GM11168 (cell line): ENCODE measurements around the gene PAN2.

ENCODE experiments used
- in situ Hi-C: fragments of 300-500 bp; cut with MboI; formaldehyde crosslinking; loops from one replicate; pipeline ENCODE4 v1.12.0; 2022; ENCODE audit warnings: low sequenced_read_pairs; ENCODE audit not compliant: unreplicated experiment

Gene PAN2, protein sequence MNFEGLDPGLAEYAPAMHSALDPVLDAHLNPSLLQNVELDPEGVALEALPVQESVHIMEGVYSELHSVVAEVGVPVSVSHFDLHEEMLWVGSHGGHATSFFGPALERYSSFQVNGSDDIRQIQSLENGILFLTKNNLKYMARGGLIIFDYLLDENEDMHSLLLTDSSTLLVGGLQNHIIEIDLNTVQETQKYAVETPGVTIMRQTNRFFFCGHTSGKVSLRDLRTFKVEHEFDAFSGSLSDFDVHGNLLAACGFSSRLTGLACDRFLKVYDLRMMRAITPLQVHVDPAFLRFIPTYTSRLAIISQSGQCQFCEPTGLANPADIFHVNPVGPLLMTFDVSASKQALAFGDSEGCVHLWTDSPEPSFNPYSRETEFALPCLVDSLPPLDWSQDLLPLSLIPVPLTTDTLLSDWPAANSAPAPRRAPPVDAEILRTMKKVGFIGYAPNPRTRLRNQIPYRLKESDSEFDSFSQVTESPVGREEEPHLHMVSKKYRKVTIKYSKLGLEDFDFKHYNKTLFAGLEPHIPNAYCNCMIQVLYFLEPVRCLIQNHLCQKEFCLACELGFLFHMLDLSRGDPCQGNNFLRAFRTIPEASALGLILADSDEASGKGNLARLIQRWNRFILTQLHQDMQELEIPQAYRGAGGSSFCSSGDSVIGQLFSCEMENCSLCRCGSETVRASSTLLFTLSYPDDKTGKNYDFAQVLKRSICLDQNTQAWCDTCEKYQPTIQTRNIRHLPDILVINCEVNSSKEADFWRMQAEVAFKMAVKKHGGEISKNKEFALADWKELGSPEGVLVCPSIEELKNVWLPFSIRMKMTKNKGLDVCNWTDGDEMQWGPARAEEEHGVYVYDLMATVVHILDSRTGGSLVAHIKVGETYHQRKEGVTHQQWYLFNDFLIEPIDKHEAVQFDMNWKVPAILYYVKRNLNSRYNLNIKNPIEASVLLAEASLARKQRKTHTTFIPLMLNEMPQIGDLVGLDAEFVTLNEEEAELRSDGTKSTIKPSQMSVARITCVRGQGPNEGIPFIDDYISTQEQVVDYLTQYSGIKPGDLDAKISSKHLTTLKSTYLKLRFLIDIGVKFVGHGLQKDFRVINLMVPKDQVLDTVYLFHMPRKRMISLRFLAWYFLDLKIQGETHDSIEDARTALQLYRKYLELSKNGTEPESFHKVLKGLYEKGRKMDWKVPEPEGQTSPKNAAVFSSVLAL

DNA sequence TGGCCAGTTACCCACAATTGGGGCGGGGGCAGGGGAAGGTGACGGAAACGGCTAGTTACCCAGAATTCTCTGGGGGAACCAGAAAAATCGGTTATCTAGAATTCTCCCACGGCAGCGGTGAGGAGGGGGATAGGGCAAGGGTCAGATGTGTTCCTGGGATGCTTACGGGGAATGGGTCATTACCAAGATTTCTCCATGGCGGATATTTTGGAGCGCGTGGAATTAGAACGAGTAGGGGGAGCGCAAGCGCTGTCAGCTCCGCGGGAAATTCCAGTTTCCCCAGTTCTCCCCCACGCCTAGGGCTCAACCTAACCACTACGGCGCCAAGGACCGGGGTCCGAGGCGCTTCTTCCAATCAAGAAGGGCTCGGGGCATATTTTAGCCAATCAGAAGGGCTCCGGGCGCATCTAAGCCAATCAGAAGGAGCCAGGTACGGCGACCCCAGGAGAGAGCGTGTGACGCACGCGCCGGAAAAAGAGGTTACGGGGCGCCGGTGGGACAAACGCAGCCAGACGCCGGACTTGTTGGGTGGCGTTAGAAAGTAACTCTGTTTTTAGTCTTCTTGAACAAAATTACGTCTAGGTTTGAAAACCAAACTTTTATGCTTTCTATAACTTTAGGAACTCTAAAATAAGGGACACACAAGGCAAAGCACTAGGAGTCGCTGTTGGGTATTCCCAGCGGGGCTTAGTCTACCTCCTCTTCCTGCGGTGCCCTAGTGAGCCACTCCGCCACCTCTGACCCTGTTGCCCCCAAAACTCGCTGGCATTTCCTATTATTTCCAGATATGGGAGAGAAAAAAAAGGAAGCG, at the start of gene PAN2:
PAN2 (minus strand) TSS at position 322 of the 811 bp plus-strand sequence. CDS start 906 bp downstream, outside the sequence.
- in situ Hi-C loops: no loop called here

DNA sequence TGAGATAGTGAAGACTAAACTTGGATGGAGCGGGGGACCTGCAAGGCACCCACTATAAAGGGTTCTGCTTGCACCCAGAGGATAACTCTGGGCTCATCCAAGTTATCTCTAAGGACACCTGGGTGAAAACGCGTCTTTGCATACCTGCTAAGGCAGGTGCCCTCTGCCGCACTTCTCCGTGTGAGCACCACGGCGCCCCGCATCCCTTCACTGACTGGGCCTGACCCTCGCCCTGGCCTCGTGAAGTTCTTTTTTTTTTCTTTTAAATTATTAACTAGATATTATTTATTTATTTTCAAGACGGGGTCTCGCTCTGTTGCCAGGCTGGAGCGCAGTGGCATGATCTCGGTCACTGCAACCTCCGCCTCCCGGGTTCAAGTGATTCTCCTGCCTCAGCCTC, 48.8 kb upstream of the PAN2 start:
- in situ Hi-C loops: no loop called here

DNA sequence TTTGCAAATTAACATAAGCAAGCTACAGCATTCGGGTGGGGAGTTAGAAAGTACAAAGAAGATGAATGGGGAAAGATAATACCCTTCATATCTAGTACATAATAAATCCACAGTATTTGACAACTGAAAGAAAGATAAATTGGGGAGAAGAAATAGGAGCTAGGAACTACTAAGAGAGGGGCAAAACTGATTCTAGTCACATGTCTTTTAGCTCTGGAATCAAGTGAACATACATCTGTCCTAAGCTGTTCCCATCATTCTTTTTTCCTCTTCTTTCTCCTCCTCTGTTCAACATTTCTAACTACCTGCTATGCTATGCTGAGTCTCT, 44.2 kb upstream of the PAN2 start:
- in situ Hi-C loops: no loop called here

DNA sequence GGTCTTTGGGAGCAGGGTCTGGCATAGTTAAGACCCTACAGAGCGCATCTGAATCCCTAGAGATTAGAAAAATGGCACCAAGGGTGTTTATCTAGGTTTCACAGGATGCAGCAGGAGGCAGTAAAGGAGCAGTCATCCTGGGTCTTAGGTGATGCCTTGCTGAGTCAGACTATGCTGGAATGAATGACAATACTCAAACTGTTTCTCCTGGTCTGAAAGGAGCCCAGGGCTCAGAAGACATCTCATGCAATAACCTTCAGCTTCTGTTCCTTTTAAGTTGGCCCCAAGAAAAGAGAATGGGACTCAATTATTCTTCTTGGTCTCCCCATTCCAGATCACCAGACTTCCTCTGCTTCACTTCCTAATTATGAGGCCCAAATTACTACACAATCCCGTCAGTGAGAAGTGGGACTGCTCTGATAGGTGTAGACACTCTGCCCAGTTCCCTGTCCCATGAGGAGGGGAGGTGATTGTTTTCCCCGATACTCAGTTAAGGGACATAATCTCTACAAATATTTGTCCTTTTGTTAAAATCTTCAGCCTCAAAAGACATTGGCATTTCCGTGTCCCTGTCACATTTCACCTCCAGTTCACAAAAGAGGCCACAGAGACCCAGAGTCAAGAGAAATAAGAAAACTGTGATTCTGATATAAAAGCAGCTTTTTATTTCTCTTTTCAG, 43.6 kb upstream of the PAN2 start:
- in situ Hi-C loops: no loop called here

DNA sequence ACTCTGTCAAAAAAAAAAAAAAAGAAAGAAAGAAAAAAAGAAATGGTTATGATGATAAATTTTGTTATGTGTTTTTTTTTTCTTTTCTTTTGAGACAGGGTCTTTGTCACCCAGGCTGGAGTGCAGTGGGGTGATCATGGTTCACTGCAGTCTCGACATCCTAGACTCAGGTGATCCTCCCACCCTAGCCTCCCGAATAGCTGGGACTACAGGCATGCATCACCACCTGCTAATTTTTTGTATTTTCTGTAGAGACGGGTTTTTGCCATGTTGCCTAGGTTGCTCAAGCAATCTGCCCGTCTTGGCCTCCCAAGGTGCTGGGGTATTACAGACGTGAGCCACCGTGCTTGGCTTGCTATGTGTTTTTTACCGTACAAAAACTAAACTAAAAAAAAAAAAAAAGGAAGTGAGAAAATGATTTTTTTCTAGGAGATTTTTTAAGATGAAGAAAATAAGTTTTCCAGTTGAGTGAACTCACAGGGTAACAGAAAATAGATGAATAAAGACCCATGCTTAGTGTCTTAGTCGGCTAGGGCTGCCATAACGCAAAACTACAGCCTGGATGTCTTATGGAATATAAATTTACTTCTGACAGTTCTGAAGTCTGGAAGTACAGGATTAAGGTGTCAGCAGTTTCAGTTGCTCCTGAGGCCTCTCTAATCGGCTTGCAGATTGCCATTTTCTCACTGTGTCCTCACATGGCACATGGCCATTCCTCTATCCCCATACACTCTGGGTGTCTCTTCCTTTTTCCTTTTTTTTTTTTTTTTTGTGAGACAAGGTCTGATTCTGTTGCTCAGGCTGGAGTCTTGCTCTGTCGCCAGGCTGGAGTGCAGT, 42.0 kb upstream of the PAN2 start:
- in situ Hi-C loops: no loop called here

DNA sequence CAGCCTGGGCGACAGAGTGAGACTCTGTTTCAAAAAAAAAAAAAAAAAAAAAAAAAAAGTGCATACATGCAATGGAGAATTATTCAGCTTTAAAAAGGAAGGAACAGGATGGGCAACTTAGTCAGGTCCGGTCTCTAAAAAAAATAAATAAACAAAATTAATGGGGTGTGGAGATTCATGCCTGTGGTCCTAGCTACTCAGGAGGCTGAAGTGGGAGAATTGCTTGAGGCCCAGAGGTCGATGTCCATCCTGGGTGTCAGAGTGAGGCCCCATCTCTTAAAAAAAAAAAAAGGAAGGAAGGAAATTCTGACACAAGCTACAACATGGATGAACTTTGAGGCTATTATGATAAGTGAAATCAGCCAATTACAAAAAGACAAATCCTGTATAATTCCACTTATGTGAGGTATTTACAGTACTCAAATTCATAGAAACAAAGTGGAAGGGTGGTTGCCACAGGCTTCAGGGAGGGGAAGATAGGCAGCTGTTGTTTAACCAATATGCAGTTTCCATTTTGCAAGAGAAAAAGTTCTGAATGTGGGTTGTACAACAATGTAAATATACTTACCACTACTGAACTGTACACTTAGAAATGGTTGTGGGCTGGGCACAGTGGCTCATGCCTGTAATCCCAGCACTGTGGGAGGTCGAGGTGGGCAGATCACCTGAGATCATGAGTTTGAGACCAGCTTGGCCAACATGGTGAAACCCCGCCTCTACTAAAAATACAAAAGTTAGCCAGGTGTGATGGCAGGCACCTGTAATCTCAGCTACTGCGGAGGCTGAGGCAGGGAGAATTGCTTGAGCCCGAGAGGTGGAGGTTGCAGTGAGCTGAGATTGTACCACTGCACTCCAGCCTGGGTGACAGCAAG, 41.2 kb upstream of the PAN2 start:
- in situ Hi-C loops: no loop called here

DNA sequence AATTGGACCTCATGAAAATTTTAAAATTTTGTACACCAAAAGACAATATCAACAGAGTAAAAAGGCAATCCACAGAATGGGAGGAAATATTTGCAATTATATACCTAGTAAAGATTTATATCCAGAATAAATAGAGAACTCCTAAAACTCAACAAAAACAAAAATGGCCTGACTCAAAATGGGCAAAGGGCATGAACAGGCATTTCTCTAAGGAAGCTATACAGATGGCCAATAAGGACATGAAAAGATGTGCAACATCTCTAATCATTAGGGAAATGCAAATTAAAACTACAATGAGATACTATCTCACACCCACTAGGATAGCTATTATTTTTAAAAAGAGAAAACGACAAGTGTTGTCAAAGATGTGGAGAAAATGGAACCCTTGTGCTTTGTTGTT, 39.7 kb upstream of the PAN2 start:
- in situ Hi-C loops: no loop called here

DNA sequence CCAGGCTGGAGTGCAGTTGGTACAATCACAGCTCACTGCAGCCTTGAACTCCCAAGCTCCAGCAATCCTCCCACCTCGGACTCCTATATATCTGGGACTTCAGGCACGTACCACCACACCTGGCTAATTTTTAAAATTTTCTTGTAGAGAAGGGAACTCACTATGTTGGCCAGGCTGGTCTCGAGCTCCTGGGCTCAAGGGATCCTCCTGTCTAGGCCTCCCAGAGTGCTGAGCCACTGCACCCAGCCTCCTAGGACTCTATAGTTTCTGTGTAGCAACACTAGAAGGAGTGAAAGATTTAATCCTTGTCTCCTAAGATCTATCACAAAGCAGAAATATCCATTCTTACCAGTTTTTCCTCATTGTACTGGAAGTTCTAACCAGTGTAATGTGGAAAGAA, 33.1 kb upstream of the PAN2 start:
- in situ Hi-C loops: no loop called here

DNA sequence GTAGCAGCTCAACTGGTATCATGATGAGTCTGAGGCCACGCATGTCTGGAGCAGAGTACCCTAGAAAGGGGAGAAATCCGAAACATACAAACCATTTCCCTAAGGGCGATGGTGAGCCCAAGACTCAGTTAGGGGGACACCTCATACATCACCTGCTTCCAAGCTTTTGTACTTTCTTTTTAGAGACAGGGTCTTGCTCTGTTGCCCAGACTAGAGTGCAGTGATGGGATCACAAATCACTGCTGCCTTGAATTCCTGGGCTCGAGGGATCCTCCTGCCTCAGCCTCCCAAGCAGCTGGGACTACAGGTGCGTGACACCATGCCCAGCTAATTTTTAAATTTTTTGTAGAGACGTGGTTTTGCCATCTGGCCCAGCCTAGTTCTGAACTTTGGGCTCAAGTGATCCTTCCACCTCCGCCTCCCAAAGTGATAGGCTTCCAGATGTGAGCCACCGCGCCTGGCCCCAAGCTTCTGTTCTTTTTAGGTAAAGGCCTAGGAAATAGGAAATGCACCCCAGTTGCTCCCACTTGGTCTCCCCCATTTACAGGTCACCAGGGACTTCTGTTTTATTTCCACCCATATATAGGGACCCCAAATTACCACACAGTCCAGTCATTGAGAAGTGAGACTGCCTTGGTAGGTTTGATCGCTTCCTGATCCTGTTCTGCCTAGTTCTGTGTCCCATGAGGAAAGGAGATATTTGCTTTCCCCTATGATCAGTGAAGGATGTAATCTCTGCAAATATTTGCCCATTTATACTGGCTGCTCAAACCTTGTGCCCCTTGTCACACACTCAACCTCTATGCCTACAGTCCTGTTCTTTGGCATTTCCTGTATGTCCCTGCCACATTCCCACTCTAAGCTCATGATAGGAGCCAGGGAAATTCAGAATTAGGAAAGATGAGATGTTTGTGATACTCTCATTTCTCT, 28.6 kb upstream of the PAN2 start, which contains the start of gene APOF:
APOF (minus strand) TSS at position 728 of the 930 bp plus-strand sequence; CDS start at position 616, 112 bp downstream.
- in situ Hi-C loops: no loop called here

DNA sequence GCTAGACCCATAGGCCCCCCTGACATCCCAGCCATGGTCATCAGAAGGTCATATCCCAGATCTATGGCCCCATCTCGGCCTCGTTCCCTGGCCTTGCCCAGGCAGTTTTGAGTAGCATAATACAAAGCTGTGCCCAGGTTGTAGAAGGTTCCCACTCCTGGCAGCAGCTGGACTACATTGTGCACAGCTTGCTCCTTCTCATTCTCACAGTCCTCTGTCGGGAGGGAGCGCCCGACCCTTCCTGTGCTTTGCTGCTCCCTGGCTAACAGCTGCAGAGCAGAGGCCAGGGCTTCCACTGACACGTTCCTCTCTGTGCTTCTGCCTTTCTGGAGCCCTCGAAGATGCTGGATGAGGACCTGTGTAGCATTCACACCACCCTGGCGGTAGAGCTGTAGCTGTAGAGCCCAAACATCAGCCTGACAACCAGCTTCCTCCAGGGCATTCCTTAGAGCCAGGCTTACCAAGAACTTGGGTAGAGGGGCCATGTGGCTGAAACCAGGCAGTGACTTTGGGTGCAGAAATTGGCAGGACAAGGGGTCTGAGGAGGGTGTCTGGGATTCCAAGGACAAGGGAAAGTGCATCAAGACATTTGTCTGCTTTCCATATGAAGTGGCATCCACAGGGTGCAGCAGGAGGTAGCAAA, 27.8 kb upstream of the PAN2 start:
- in situ Hi-C loops: no loop called here

DNA sequence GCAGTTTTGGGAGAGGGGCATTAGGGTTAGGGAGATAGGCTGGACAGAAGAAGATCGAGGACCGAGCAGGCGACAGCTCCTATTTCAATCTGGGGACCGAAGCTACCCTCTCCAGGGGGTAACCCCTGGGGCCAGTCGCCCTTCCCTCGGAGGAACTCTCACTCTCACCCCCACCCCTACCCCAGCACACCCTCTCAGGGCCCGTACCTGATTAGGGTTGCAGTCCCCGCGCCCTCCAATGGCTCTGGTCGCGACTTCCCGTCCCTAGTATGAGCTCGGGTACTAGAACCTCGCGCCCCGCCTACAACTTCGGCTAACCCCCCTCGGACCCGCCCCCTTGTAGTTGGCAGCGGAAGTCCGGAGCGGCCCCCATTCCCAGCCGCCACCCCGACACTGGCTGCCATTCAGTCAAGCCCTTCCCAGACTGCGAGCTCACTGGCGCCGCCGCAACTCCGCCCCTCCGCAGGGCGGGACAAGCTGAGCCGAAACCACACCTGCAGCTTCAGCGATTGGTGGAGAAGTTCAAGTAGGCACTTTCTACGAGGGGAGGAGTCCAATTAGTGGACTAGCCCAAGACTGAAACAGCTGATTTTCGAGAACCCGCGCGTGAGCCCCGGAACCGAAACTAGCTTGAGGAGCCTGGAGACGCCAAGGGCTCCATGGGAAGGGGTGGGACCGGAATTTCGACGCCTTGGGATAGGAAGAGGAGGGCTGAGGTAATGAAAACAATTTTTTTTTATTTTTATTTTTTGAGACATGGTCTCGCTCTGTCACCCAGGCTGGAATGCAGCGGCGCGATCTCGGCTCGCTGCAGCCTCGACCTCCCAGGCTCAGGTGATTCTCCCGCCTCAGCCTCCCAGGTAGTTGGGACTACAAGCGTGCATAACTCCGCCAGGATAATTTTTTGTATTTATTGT, 26.3 kb upstream of the PAN2 start, which contains the start of gene STAT2:
STAT2 (minus strand) TSS at position 257 of the 917 bp plus-strand sequence. CDS start 3,536 bp downstream, outside the sequence.
- in situ Hi-C loops: no loop called here

DNA sequence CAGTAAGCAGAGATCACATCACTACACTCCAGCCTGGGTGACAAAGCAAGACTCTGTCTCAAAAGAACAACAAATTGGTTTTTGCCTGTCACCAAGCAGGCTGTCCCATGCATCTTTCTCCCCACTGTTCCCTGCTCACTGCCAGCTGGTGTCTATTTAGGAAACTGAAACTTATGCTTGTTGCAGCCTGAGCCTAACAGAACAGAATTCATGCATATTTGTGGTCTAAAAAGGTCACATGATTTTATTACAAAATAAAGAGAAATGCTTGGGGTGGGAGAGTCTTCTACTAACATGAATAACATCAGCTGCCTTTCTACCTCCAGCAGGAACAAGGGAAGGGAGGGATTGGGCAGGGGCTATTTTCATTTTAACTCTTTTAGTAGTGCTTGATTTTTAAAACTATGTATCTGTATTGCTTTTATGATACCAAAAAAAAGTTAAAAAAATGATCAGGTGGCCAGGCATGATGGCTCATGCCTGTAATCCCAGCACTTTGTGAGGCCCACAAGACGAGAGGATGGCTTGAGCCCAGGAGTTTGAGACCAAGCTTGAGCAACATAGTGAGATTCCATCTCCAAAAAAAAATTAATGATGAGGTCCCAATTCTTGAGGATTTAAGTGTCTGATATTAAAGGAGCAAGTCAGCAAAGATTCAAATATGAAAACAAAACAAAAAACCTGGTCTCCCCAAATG, 25.2 kb upstream of the PAN2 start:
- in situ Hi-C loops: no loop called here

DNA sequence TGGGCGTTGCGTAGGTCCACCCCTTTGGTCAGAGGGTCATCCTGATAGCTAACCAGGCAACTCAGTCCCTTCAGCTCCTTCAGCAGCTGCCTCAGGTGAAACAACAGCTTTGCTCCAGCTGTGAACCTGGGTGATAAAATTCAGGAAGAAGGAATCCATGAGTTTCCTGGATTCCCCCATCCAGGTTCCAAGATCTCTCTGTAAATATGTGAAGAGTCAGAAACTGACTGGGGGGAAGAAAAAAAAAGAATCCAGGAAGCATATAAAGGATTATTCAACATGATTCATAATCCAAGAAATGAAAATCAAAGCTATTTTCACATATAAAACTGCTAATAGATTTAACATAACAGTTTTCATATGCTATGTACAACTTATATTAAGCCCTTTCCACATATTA, 17.5 kb upstream of the PAN2 start:
- in situ Hi-C loops: no loop called here

DNA sequence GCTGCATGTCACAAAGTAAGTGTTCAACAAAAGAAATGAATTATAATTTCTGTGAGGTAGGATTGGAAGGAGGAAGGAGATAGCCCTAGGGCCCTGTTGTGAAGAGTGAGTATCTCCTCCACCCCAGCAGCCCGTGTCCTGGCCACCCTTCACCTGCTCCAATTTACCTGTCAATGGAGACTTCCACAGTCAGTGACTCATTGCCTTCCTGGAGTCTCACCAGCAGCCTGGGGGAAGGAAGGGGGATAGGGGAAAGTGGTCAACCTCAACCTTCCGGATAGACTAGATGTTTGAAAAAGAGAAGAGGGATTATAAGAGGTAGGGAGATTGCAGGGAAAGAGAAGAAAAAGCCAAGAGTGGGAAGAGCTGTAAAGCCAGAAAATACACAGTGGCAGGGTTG, 16.9 kb upstream of the PAN2 start:
- in situ Hi-C loops: no loop called here
